Skin of body (tissue), 2 donors: ENCODE results near the gene TMEFF2. TPM values are rescaled to one million over a fixed set of nuclear protein-coding genes. Genes with fewer than 3 reads are reported as not detected.

Experiments
- DNase-seq: peaks from one replicate; lab custom pipeline; 2025; lab: John Stamatoyannopoulos, UW
- total RNA-seq: library from RNA; depleted of rRNA; stranded (reverse); fragments of >200 nt; gene quantifications from one replicate; pipeline ENCODE4 v1.2.3, GENCODE V29; 2014

TMEFF2 gene
- total RNA-seq: 1.1 TPM

- DNase-seq: peak; percentile 58
Measured at GRCh38 chr2:192194866-192195547, at the start of gene TMEFF2. Gene TMEFF2, minus strand, starts transcription at chr2:192194933. Its CDS starts 409 bp downstream, at chr2:192194524.

- no peak for DNase-seq
Measured at GRCh38 chr2:192243488-192243887, 48.8 kb upstream of the TMEFF2 start.

GRCh38 chr2:192236136-192236535 lies 41.4 kb upstream of the TMEFF2 start:
- DNase-seq: no peak

GRCh38 chr2:192230889-192231453 lies 36.2 kb upstream of the TMEFF2 start:
- DNase-seq: no peak

GRCh38 chr2:192228685-192229084 lies 34.0 kb upstream of the TMEFF2 start:
- DNase-seq: no peak

- DNase-seq: no peak
Measured at GRCh38 chr2:192218970-192219369, 24.2 kb upstream of the TMEFF2 start.

- no peak for DNase-seq
Measured at GRCh38 chr2:192218377-192218776, 23.6 kb upstream of the TMEFF2 start.

- no peak for DNase-seq
Measured at GRCh38 chr2:192216336-192216735, 21.6 kb upstream of the TMEFF2 start.

- no peak for DNase-seq
Measured at GRCh38 chr2:192215096-192215877, 20.6 kb upstream of the TMEFF2 start.

GRCh38 chr2:192208848-192209247 lies 14.1 kb upstream of the TMEFF2 start:
- DNase-seq: no peak

GRCh38 chr2:192206399-192206798 lies 11.7 kb upstream of the TMEFF2 start:
- DNase-seq: no peak

GRCh38 chr2:192203876-192204275 lies 9.1 kb upstream of the TMEFF2 start:
- no peak for DNase-seq

GRCh38 chr2:192202373-192202772 lies 7.6 kb upstream of the TMEFF2 start:
- DNase-seq: no peak

GRCh38 chr2:192201116-192201515 lies 6.4 kb upstream of the TMEFF2 start:
- DNase-seq: no peak

- DNase-seq: no peak
Measured at GRCh38 chr2:192197357-192197756, 2.6 kb upstream of the TMEFF2 start.

GRCh38 chr2:192196421-192197194 lies 1.9 kb upstream of the TMEFF2 start:
- no peak for DNase-seq

GRCh38 chr2:192195548-192196418 lies 1.1 kb upstream of the TMEFF2 start:
- DNase-seq: peak; percentile 16

GRCh38 chr2:192194265-192194865 lies 368 bp downstream of the TMEFF2 start:
- DNase-seq: no peak

- peak; percentile 10 for DNase-seq
Measured at GRCh38 chr2:192190474-192190873, 4.3 kb downstream of the TMEFF2 start.

- DNase-seq: no peak
Measured at GRCh38 chr2:192186806-192187205, 7.9 kb downstream of the TMEFF2 start.
